DND-41 (cell line): Measurements from ENCODE around the gene SOS2.

Experiments
- ATAC-seq: fragments of 200-7000 bp; cut with Tn5 transposase; 3 replicates; pipeline ENCODE4 v1.9.1; 2021; ENCODE audit warnings: low read depth; ENCODE audit not compliant: insufficient read depth
- DNase-seq: peaks from one replicate; pipeline ENCODE4 v3.0.0-alpha.2; 2020
- H2AFZ ChIP-seq: 2 replicates; pipeline ENCODE4 v1.6.0; 2012; ENCODE audit warnings: low read depth, low read length
- H3K27ac ChIP-seq: 2 replicates; pipeline ENCODE4 v1.5.1; 2012; ENCODE audit warnings: low read length, inconsistent platforms
- H3K27me3 ChIP-seq: fragments of 200-600 bp; sonication (generic); 2 replicates; pipeline ENCODE4 v1.6.0; 2012; ENCODE audit warnings: low read length, mild to moderate bottlenecking, inconsistent platforms; ENCODE audit not compliant: insufficient read depth, poor library complexity
- H3K36me3 ChIP-seq: 2 replicates; pipeline ENCODE4 v1.5.1; 2012; ENCODE audit warnings: low read length, inconsistent platforms; ENCODE audit not compliant: insufficient read depth
- H3K4me1 ChIP-seq: 2 replicates; pipeline ENCODE4 v1.5.1; 2012; ENCODE audit warnings: mild to moderate bottlenecking, low read length; ENCODE audit not compliant: insufficient read depth
- H3K4me2 ChIP-seq: 2 replicates; pipeline ENCODE4 v1.6.0; 2012; ENCODE audit warnings: mild to moderate bottlenecking, moderate library complexity, low read length, inconsistent platforms; ENCODE audit not compliant: insufficient read depth
- H3K4me3 ChIP-seq, 2 experiments: fragments of 200-600 bp in 1 of 2; shearing (Covaris generic) in 1 of 2; 2 replicates each; pipeline ENCODE4 v1.5.1; 2012 to 2016; ENCODE audit warnings: inconsistent platforms in 2 of 2, low read length in 2 of 2, mild to moderate bottlenecking in 2 of 2, low read depth in 1 of 2, moderate library complexity in 1 of 2
- H3K79me2 ChIP-seq: 2 replicates; pipeline ENCODE4 v1.6.0; 2012; ENCODE audit warnings: low read length, inconsistent platforms; ENCODE audit not compliant: insufficient read depth
- H3K9ac ChIP-seq: 2 replicates; pipeline ENCODE4 v1.6.0; 2012; ENCODE audit warnings: low read depth, mild to moderate bottlenecking, inconsistent platforms, low read length, moderate library complexity
- H3K9me3 ChIP-seq: 2 replicates; pipeline ENCODE4 v1.5.1; 2012; ENCODE audit warnings: low read length, moderate library complexity, mild to moderate bottlenecking, inconsistent platforms; ENCODE audit not compliant: insufficient read depth, severe bottlenecking
- H4K20me1 ChIP-seq: 2 replicates; pipeline ENCODE4 v1.6.0; 2012; ENCODE audit warnings: low read length; ENCODE audit not compliant: insufficient read depth
- CTCF ChIP-seq: IDR thresholded peaks from 2 replicates; pipeline ENCODE4 v1.5.1; 2012; ENCODE audit warnings: borderline replicate concordance, low read length, moderate library complexity, mild to moderate bottlenecking; ENCODE audit not compliant: poor library complexity, severe bottlenecking; ENCODE audit errors: extremely low read depth
- EZH2 ChIP-seq: IDR thresholded peaks from 3 replicates; pipeline ENCODE4 v1.6.1; 2012; ENCODE audit warnings: borderline replicate concordance, low read depth, mild to moderate bottlenecking, moderate library complexity, low read length, inconsistent platforms; ENCODE audit not compliant: severe bottlenecking

SOS2 gene

GRCh38 chr14:50247245-50247644, 15.9 kb upstream of the SOS2 start:
- no peak overlapping the region for H3K9ac ChIP-seq

DNA sequence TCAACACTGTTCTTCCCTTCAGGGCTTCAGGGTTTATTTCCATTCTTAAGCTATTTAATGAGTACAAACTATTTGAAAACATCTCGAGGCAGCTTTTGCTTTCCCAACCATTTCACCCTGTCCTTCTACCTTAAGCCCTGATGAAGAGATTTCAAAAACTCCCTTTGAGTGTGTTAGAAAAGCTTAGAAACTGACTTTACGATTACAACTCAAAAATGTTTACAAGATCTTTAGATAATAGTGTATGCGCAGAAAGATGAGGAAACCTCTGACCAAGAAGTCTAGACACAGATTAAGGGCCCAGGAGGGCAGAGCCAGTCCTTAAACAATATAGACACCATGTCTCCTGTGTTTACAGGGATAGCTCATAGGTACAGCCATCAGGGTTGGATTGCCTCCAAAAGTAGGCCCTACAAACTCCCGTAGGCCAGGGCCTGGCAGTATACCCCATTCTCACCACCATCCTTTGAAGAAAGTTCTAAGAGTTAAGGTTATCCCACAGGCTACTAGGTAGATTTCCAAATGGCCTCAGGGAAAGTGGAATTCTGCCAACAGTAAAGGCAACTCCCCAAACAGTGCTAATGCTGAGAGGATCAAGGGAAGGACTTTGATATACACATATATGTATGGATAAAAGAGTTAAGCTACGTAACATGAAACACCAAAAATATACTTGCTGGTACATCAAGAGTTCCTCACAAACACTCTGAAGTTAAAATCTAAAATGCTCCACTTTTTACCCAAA, 11.4 kb upstream of the SOS2 start:
- peaks cover 9% of the 10 kb centered on the region; the same call in 1 of the 2 replicates for H3K36me3 ChIP-seq
- H3K4me2 ChIP-seq = no peak overlapping the region
- no peaks in the 10 kb centered on the region for H3K79me2 ChIP-seq
- H3K27ac ChIP-seq = no peak overlapping the region
- no peaks in the 10 kb centered on the region for H3K9me3 ChIP-seq
- no peak overlapping the region for H3K9ac ChIP-seq
- TF ChIP-seq EZH2 (no peak), CTCF (no peak)
- DNase-seq = no peak
- no peak for ATAC-seq
- no peaks in the 10 kb centered on the region for H4K20me1 ChIP-seq
- no peaks in the 10 kb centered on the region for H3K4me1 ChIP-seq
- no peaks in the 10 kb centered on the region for H3K27me3 ChIP-seq
- H3K4me3 ChIP-seq = no peak overlapping the region
- H2AFZ ChIP-seq = no peak overlapping the region

More at GRCh38 chr14:50247245-50247644, 15.9 kb upstream of the SOS2 start:
- Histone ChIP-seq H3K27me3 (no peaks in the 10 kb centered on the region), H3K9me3 (no peaks in the 10 kb centered on the region), H3K27ac (no peak overlapping the region), H4K20me1 (no peaks in the 10 kb centered on the region), H3K4me1 (no peaks in the 10 kb centered on the region), H3K36me3 (peaks cover 26% of the 10 kb centered on the region), H2AFZ (no peak overlapping the region), H3K4me2 (no peak overlapping the region), H3K79me2 (no peaks in the 10 kb centered on the region), H3K4me3 (no peak overlapping the region)
- DNase-seq (no peak), ATAC-seq (no peak)
- no peak for TF ChIP-seq CTCF

GRCh38 chr14:50242096-50242495, 10.7 kb upstream of the SOS2 start:
- Histone ChIP-seq H3K27ac (no peak overlapping the region), H4K20me1 (no peaks in the 10 kb centered on the region), H3K9me3 (no peaks in the 10 kb centered on the region), H2AFZ (no peak overlapping the region), H3K27me3 (no peaks in the 10 kb centered on the region), H3K79me2 (no peaks in the 10 kb centered on the region), H3K36me3 (peaks cover 9% of the 10 kb centered on the region; the same call in 1 of the 2 replicates), H3K4me1 (no peaks in the 10 kb centered on the region), H3K4me2 (no peak overlapping the region), H3K4me3 (no peak overlapping the region), H3K9ac (no peak overlapping the region)
- no peak for TF ChIP-seq CTCF
- no peak for TF ChIP-seq EZH2
- no peak for ATAC-seq
- DNase-seq = no peak

- H3K4me2 ChIP-seq = no peak overlapping the region
- H3K9ac ChIP-seq = no peak overlapping the region
- no peaks in the 10 kb centered on the region for H3K79me2 ChIP-seq
- H3K9me3 ChIP-seq = no peaks in the 10 kb centered on the region
- H3K4me1 ChIP-seq = peaks cover 3% of the 10 kb centered on the region; the same call in 1 of the 2 replicates
- no peaks in the 10 kb centered on the region for H3K27me3 ChIP-seq
- H2AFZ ChIP-seq = no peak overlapping the region
- H3K36me3 ChIP-seq = no peaks in the 10 kb centered on the region
- ATAC-seq (no peak), DNase-seq (no peak)
- H4K20me1 ChIP-seq = no peaks in the 10 kb centered on the region
- no peak overlapping the region for H3K4me3 ChIP-seq
- TF ChIP-seq CTCF (no peak), EZH2 (no peak)
- H3K27ac ChIP-seq = no peak overlapping the region
These were observed 6.0 kb upstream of the SOS2 start for GRCh38 chr14:50237427-50237826.
